AG08396 (cell line): Measurements from ENCODE around the gene CNIH3.

Experiments
- DNase-seq: peaks from one replicate; pipeline ENCODE4 v3.0.0; 2012; ENCODE audit warnings: low spot score, mixed read lengths

The CNIH3 gene

DNA sequence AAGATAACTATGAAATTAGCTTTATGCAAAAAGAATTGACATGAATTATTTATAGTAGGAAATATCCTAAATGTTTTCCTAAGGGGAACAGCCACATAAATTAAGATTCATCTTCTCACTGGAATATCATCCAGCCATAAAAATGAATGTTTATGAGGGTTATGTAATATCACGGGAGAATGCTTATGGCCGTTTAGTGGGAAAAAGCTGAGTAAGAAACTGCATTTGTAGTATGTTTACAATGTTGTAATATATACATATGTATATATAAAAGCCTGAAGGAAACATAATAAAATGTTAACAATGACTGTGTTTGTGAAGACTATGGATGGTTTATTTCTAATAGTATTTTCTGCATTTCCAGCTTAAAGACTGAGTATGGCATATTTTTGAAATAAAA is 161.1 kb downstream of the CNIH3 start:
- DNase-seq: no peak

DNA sequence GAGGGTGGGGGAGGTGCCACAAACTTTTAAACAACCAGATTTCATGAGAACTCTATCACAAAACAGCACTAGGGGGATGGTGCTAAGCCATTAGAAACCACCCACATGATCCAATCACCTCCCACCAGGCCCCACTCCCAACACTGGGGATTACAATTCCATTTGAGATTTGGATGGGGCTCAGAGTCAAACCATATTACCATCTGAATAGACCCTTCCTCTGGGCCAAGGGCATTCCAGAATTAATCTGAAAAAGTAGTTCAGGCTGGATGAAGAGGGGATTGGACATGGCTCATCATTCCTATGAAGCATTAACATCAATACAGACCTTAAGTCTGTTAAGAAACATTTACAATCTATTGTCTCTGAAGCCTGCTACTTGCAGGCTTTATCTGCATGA is 163.4 kb downstream of the CNIH3 start:
- DNase-seq: no peak

DNA sequence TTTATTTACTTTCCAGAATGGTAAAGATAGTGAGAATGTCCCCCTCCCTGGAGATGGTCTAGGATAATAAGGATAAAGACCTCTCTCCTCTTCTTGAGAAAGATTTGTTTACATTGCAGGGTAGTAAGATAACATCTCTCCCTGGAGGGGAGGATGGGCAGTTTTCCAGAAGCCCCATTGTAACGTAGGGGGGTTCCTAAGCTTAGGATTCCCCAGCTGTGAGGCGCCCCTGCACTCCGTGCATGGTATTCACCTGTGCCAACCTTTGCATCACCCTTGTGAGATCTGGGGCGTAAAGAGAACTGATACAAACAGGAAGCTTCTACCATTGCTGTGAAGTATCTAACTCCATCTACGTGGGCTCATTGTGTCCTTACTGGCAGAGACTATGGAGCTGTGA is 164.6 kb downstream of the CNIH3 start:
- no peak for DNase-seq

DNA sequence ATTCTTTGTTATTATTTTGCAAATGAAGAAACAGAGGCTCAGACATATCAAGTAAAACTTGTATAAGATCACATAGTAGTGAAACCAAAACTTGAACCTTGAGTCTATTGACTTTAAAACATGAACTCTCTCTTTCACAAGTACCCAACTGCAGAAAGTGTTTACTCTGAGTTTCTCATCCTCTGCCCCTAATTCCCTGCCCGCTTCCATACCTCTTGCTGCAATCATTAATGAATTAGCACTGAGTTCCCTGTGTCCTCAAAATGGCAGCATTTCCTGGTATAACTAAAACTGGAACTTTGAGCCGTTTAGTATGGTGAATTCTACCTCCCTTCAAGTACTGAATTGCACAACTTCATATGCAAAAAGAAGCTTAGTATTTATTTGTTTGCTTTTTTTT is 165.7 kb downstream of the CNIH3 start:
- DNase-seq: no peak

DNA sequence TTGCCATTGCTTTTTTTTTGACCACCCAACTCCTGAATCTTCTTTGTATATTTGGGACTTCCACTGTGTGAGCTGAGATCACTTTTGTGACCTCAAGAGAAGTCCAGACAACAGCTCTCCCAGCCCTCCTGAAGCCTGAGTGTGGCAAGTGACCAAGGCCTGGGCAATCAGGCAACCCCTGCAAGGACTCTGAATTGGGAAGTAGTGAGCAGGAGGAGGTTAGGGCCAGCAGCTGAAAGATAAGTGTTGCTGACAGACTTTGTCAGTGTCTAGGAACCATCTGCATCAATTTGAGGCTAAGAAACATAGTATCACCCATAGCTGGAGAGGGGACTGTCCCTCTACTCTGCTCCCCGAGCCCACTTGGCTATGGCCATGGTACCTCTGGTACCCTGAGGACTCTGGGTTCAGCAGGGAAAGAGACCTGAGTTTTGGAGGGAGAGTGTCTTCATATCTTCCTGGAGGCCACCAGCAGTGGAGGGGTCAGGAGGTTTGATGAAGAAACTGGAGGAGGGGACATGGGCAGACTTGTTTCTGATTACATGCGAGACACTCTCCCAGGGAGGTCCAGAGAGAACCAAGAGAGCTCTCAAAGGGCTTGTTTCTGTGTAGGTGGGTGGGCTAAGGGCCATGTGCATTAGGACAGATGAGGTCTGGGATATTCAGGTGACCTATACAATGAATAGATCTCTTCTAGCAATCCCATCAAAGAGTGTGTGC is 166.3 kb downstream of the CNIH3 start:
- no peak for DNase-seq

DNA sequence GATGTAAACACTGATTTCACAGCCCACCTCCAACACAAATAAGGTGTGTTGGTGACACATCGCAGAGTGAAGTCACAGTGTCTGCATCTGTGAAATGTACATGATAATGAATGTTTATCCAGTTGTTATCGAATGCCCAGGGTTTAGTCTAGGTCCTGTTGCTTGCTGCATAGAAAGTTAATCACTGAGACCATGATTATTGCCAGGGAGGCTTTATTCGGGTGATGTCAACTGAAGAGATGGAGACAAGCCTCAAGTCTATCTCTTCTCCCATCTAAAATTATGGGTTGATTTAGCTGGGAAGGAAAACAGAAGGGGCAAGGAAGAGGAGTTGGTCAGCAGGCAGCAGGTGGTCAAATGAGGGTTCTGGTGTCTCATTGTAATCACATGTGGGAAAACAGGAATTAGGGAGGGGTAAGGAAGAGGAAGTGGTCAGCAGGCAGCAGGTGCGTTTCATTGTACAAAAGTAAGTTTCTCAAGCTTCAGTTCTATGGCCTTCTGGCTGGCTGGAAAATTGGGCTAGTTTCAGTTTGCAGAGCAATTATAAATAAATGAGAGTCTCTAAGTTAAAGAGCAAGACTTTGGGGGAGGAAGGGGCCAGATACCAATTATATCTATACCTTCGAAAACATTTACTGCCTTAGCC is 167.0 kb downstream of the CNIH3 start:
- DNase-seq: no peak

DNA sequence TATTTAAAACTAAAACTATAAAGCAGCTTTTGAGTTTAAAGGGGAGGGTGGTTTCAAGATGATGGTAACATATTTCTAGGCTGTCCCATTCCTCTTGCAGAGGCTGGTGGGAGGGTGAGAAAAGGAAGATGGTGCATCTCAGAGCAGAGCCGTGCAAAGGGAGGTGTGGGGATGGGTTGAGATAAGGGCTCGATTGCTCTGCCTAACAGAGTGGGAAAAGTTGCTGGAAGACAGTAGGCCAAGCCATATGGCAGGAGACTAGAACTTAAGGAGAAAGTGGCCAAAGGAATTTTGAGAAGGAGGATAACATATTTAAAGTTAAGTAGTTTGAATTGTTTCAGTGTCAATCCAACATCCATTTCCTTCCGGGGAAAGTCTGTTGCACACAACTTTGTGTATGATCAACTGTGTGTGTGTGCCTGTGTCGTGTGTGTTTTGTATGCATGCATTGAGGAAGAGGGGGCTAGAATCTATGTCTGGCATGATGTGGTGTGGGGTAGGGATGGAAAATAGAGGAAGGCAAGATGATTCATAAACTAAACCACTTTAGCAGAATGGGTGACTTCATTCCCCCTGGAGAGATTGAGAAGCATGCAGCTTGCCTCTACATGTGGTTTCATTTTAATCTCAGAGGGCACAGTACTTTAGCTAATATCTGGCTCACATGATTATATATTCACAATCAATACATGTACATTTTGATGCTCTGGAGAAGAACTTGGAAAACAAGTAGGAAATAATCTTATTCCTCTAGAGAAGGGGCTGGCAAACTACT is 168.3 kb downstream of the CNIH3 start:
- peak; percentile 51 for DNase-seq

DNA sequence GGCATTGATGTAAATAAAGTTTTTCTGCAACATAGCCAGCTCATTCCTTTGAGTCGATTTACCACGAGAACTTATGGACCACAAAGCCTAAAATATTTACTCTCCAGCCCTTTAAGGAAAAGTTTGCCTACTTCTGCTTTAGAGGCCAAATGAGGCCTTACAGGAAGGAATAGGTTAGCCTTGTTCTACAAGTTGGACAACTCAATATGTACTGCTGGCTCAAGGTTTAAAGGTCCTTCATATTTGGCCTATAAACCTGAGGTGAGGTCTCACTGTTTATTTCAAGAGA is 168.9 kb downstream of the CNIH3 start:
- no peak for DNase-seq

- DNase-seq: no peak
These were observed 169.5 kb downstream of the CNIH3 start for GRCh38 chr1:224785622-224786021.

GRCh38 chr1:224786533-224787250 is 170.6 kb downstream of the CNIH3 start:
- DNase-seq: no peak

GRCh38 chr1:224789311-224789710 is 173.2 kb downstream of the CNIH3 start:
- DNase-seq: no peak
